Kidney tubule cell (primary cell): ENCODE measurements around the gene FGFR1OP2.
"Not testable (repeated sequence)": the region's sequence is repeated elsewhere in the genome, so short reads cannot be mapped to it uniquely, and the experiment has no call there.

Source experiments
- DNase-seq: peaks from one replicate; pipeline ENCODE4 v3.0.0-alpha.2; 2018; ENCODE audit warnings: low spot score

FGFR1OP2 gene

GRCh38 chr12:26937863-26938700 is at the start of gene FGFR1OP2, which contains the start of gene INTS13:
Gene FGFR1OP2, plus strand, starts transcription at chr12:26938470. Its CDS starts 15,689 bp downstream, at chr12:26954159.
Gene INTS13, minus strand, starts transcription at chr12:26937981. Its CDS starts 1,178 bp downstream, at chr12:26936803.
- DNase-seq: peak; percentile 99

- no peak for DNase-seq
These were observed 47.5 kb upstream of the FGFR1OP2 start for GRCh38 chr12:26890784-26891183.

- DNase-seq: no peak
These were observed 46.6 kb upstream of the FGFR1OP2 start for GRCh38 chr12:26891704-26892103.

GRCh38 chr12:26895672-26896071 is 42.6 kb upstream of the FGFR1OP2 start:
- DNase-seq: no peak

- DNase-seq: no peak
These were observed 41.4 kb upstream of the FGFR1OP2 start for GRCh38 chr12:26896913-26897312.

- DNase-seq: not testable (repeated sequence)
These were observed 34.9 kb upstream of the FGFR1OP2 start for GRCh38 chr12:26903396-26903795.

GRCh38 chr12:26906024-26906423 is 32.2 kb upstream of the FGFR1OP2 start:
- no peak for DNase-seq

GRCh38 chr12:26906704-26907103 is 31.6 kb upstream of the FGFR1OP2 start:
- no peak for DNase-seq

- no peak for DNase-seq
These were observed 19.7 kb upstream of the FGFR1OP2 start for GRCh38 chr12:26918321-26919215.

- no peak for DNase-seq
These were observed 19.1 kb upstream of the FGFR1OP2 start for GRCh38 chr12:26919216-26919555.

GRCh38 chr12:26921886-26922285 is 16.4 kb upstream of the FGFR1OP2 start:
- no peak for DNase-seq

- DNase-seq: no peak
These were observed 9.6 kb upstream of the FGFR1OP2 start for GRCh38 chr12:26928661-26929060.

- no peak for DNase-seq
These were observed 8.7 kb upstream of the FGFR1OP2 start for GRCh38 chr12:26929590-26929989.

- no peak for DNase-seq
These were observed 2.5 kb upstream of the FGFR1OP2 start for GRCh38 chr12:26935636-26936378.

- no peak for DNase-seq
These were observed 1.5 kb upstream of the FGFR1OP2 start for GRCh38 chr12:26936559-26937442.

GRCh38 chr12:26937443-26937862 is 817 bp upstream of the FGFR1OP2 start:
- DNase-seq: peak; percentile 8

GRCh38 chr12:26938701-26939062 is 412 bp downstream of the FGFR1OP2 start:
- DNase-seq: no peak

- no peak for DNase-seq
These were observed 1.0 kb downstream of the FGFR1OP2 start for GRCh38 chr12:26939192-26939832.

- DNase-seq: no peak
These were observed 1.7 kb downstream of the FGFR1OP2 start for GRCh38 chr12:26939953-26940352.

- DNase-seq: no peak
These were observed 2.4 kb downstream of the FGFR1OP2 start for GRCh38 chr12:26940516-26941214.
